BJ (cell line): ENCODE measurements around the gene GNB1. TPM values are rescaled to one million over a fixed set of nuclear protein-coding genes. Genes with fewer than 3 reads are reported as not detected.
A peak's percentile ranks its signal among the peaks of the same experiment; 100 is the strongest.

Experiments
- CTCF ChIA-PET: fragments of 350-600 bp; formaldehyde crosslinking; extraction: SDS; loops from one replicate; lab custom pipeline; 2021; ENCODE audit warnings: antibody characterized with exemption, inconsistent platforms; lab: Yijun Ruan, JAX
- POLR2A ChIA-PET: fragments of 300-600 bp; sonication (Branson Sonifier 250); formaldehyde crosslinking; extraction: SDS; loops from one replicate; lab custom pipeline; 2021; ENCODE audit warnings: antibody characterized with exemption; lab: Charles Lee
- DNase-seq: peaks from one replicate; pipeline ENCODE4 v3.0.0-alpha.2; 2011; ENCODE audit warnings: low read depth
- H3K27me3 ChIP-seq: 2 replicates; pipeline ENCODE4 v1.6.0; 2011; ENCODE audit warnings: low read length; ENCODE audit not compliant: control insufficient read depth, insufficient read depth
- H3K36me3 ChIP-seq: 2 replicates; pipeline ENCODE4 v1.5.1; 2011; ENCODE audit warnings: low read length; ENCODE audit not compliant: control insufficient read depth, insufficient read depth
- H3K4me3 ChIP-seq: 2 replicates; pipeline ENCODE4 v1.5.1; 2011; ENCODE audit warnings: low read depth, mild to moderate bottlenecking, control low read depth, low read length
- polyA plus RNA-seq: library from polyadenylated mRNA; depleted of rRNA; stranded (reverse); fragments of >200 nt; gene quantifications from 2 replicates; pipeline ENCODE4 v1.2.3, GENCODE V29; 2011
- TF ChIP-seq, protein P1 (sequence below): IDR thresholded peaks from 2 replicates; pipeline ENCODE4 v1.5.1; 2011; ENCODE audit warnings: low read depth, mild to moderate bottlenecking, control low read depth, inconsistent platforms, low read length, moderate library complexity; ENCODE audit not compliant: insufficient read depth

GNB1 gene
- polyA plus RNA-seq, 1 experiment: 566 TPM

DNA sequence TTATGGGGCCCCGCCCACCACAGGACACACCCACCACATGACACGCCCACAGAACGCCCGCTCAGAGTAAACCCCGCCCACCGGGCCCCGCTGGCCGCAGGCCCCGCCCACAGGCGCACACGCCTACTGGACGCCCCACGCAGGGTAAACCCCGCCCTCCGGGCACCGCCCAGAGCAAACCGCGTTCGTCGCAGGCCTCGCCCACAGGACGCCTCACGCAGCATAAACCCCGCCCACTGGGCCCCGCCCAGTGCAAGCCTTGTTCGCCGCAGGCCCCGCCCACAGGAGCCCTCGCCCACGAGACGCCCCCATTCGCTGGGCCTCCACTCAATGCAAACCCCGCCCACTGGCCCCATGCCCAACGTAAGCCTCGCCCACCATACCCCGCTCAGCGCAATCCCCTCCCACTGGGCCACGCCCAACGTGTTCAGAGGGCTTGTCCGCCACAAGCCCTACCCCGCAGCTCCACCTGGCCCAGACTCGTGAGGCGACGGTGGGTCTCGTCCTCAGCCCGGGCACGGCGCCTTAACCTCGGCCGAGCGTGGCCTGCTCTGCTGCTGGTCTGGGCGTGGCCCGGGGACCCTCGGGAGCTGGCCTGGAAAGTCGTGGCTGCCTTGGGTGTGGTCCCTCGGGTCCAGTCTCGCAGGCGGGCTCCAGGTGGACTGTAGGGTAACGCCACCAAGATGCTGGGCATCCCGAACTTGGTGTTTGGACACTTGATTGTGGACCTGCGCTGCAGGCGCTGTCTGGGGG lies 28.6 kb upstream of the GNB1 start:
- CTCF ChIA-PET: no interaction called here
- Histone ChIP-seq H3K27me3 (no peaks in the 10 kb centered on the region), H3K36me3 (no peaks in the 10 kb centered on the region), H3K4me3 (peak overlapping the region; percentile 50)
- DNase-seq: peak; percentile 70
- TF ChIP-seq, protein P1, sequence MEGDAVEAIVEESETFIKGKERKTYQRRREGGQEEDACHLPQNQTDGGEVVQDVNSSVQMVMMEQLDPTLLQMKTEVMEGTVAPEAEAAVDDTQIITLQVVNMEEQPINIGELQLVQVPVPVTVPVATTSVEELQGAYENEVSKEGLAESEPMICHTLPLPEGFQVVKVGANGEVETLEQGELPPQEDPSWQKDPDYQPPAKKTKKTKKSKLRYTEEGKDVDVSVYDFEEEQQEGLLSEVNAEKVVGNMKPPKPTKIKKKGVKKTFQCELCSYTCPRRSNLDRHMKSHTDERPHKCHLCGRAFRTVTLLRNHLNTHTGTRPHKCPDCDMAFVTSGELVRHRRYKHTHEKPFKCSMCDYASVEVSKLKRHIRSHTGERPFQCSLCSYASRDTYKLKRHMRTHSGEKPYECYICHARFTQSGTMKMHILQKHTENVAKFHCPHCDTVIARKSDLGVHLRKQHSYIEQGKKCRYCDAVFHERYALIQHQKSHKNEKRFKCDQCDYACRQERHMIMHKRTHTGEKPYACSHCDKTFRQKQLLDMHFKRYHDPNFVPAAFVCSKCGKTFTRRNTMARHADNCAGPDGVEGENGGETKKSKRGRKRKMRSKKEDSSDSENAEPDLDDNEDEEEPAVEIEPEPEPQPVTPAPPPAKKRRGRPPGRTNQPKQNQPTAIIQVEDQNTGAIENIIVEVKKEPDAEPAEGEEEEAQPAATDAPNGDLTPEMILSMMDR: no peak
- POLR2A ChIA-PET: no interaction called here

DNA sequence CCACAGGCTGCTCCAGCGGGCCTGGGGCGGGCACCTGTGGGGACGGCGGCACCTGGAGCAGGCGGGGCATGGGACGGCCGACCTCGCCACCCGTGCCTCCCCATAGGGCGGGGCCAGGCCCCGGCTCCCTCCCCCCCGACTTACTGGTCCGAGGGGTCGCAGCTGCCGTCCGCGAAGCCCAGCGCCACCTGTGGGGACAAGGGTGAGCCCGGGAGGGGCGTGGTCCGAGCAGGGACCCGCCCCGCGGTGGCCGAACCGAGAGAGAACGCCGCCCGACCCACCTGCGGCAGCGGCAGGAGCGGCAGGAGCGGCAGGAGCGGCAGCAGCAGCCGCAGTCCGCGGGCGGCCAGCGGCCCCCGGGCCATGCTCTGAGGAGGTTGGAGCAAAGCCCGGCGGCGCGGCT lies 28.0 kb upstream of the GNB1 start, which contains the start of gene TMEM52:
Gene TMEM52 (minus strand): TSS at position 379 of the 403 bp plus-strand sequence. CDS start 14 bp downstream, at position 365.
- POLR2A ChIA-PET: no interaction called here
- Histone ChIP-seq H3K4me3 (peak within 1 kb of the TSS; percentile 50), H3K36me3 (no peaks in the 10 kb centered on the region), H3K27me3 (0 out of 2 replicates have a peak, but pooled peaks cover 2% of the 10 kb centered on the region)
- no peak for DNase-seq
- TF ChIP-seq, protein P1: no peak
- CTCF ChIA-PET: no interaction called here

DNA sequence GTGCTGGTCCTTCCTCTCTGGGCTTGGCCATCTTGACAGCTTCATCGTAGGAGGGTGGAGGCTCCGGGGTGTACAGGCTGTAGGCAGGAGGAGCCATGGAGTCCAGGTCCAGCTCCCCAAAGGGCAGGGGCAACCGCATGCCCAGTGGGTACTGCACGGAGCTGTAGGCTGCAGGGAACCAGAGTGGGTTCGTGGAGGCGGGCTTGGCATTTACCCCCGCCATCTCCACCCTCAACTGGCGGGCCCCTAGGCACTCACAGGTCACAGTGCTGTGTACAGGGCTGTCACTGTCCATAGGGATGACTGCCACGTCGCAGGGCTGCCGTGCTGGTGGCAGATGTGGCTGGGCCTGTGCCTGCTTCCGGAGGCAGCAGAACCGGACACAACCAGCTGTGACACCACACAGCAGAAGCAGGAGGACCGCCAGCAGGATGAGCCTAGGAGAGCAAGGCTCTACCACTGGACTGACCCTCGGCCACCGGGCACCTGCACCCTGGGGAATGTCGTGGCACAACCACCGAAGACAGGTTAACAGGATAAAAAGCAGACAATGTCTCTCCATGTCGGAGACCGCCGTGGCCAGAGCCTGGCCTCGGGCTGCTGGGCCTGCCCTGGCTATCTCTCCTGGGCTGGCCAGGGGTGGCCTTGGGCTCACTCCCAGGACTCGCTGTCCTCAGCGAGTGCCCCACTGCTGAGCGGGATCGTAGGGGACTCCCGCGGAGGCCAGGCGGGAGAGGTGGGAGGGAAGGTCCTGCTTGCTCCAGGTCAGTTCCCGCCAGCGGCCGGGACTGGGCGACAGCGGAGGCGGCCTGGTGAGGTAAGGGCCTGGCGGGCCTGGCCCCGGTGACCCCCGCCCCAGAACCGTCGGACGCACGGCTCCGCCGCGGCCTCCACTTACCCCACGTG lies 27.4 kb upstream of the GNB1 start:
- DNase-seq: no peak
- TF ChIP-seq, protein P1: no peak

DNA sequence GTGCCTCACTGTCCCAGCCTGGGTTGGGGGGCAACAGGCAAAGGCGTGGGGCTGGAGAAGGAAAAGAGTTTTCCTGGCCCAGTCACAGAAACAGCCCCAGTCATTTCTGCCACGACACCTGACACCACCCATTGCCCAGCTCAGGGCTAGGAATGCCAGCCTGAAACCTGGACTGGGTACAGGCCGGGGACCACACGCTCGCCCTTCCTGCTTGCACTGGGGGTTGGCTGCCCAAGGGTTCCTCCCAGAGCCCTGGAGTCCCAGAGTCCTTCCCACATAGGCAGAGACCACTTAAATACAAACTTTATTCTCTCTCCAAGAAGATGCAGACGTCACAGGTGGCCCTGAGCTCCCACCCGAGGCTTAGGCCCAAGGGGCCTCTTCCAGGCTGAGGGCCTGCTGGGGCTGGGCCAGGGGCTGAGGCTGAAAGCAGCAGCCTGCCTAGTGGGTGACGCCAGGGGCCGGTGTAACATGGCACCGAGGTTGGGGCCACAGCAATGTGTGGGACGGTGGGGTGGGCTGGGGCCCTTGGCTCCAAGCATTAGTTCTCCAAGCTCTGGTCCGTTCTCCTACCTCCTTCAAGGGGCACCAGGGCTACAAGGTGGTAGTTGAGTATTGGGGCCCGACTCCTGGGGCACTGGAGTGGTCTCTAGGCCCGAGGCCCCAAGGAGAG lies 26.6 kb upstream of the GNB1 start:
- Histone ChIP-seq H3K36me3 (no peaks in the 10 kb centered on the region), H3K4me3 (no peak overlapping the region), H3K27me3 (0 out of 2 replicates have a peak, but pooled peaks cover 2% of the 10 kb centered on the region)
- no peak for DNase-seq
- CTCF ChIA-PET: interaction anchor here (1.2 kb wide), 1 partner anchor 9 kb away, joined by 4 read pairs; no protein-coding TSS in a partner anchor
- POLR2A ChIA-PET: no interaction called here
- TF ChIP-seq, protein P1: no peak

More for the DNA sequence above, 27.4 kb upstream of the GNB1 start:
- CTCF ChIA-PET: interaction anchor here (1.2 kb wide), 1 partner anchor 9 kb away, joined by 4 read pairs; no protein-coding TSS in a partner anchor
- POLR2A ChIA-PET: no interaction called here
- Histone ChIP-seq H3K27me3 (0 out of 2 replicates have a peak, but pooled peaks cover 2% of the 10 kb centered on the region), H3K36me3 (no peaks in the 10 kb centered on the region), H3K4me3 (peak overlapping the region; percentile 50)
